ENCODE data around the gene SBF2.

DNA sequence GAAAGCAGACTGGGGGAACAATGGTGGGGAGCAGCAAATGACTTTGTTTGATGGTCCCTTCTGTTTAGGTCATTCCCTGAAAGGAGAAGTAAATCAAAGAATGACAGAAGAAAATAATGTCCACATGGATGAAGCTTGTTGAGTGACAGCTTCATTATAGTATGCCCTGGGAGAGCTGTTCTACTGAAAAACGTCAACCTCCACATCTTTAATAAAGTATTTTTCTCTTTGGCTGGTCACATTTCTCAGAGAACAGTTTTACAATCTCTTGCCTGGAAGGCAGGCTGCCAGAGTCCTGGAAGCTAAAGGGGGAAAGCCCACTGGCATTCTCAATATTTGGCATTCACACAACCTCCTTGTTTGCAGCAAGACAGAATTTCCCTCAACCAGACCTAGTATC lies 342.2 kb downstream of the SBF2 start:
- TF ChIP-seq, protein P1, sequence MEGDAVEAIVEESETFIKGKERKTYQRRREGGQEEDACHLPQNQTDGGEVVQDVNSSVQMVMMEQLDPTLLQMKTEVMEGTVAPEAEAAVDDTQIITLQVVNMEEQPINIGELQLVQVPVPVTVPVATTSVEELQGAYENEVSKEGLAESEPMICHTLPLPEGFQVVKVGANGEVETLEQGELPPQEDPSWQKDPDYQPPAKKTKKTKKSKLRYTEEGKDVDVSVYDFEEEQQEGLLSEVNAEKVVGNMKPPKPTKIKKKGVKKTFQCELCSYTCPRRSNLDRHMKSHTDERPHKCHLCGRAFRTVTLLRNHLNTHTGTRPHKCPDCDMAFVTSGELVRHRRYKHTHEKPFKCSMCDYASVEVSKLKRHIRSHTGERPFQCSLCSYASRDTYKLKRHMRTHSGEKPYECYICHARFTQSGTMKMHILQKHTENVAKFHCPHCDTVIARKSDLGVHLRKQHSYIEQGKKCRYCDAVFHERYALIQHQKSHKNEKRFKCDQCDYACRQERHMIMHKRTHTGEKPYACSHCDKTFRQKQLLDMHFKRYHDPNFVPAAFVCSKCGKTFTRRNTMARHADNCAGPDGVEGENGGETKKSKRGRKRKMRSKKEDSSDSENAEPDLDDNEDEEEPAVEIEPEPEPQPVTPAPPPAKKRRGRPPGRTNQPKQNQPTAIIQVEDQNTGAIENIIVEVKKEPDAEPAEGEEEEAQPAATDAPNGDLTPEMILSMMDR (IDR thresholded peaks at IDR 0.05): no peak
- no peak for TF ChIP-seq POLR2A (IDR thresholded peaks at IDR 0.05)

All from esophagus squamous epithelium (tissue), 4 donors.